Gastroesophageal sphincter (tissue), 3 donors: ENCODE results near the gene TFDP2.

Experiments
- CTCF ChIP-seq, 4 experiments: fragments of 200-600 bp in 2 of 4; fragments of 450-650 bp in 2 of 4; sonication (generic) in 1 of 4; IDR thresholded peaks; one replicate each; pipeline ENCODE4 v1.5.1; 2017 to 2019; ENCODE audit warnings: antibody characterized with exemption in 4 of 4, mild to moderate bottlenecking in 2 of 4, moderate library complexity in 2 of 4
- EP300 ChIP-seq: sonication (generic); formaldehyde crosslinking; IDR thresholded peaks from one replicate; pipeline ENCODE4 v1.6.1; 2017; ENCODE audit warnings: antibody characterized with exemption, mild to moderate bottlenecking
- POLR2A ChIP-seq, 2 donors: fragments of 450-650 bp; IDR thresholded peaks; one replicate each; pipeline ENCODE4 v1.6.1; 2017; ENCODE audit warnings: antibody characterized with exemption in 2 of 2, mild to moderate bottlenecking in 2 of 2, moderate library complexity in 1 of 2

GRCh38 chr3:142007710-142008399 lies 141.5 kb downstream of the TFDP2 start:
- TF ChIP-seq CTCF (IDR thresholded peaks at IDR 0.05) (no peak), EP300 (no peak), POLR2A (IDR thresholded peaks at IDR 0.05) (no peak)
